Measurements from ENCODE around the gene CCL27. TPM values are rescaled to one million over a fixed set of nuclear protein-coding genes. Genes with fewer than 3 reads are reported as not detected.

The CCL27 gene
- total and polyA plus RNA-seq, 2 donors (not counting 1 experiment from before 2014, with no cell fraction given), result not detected

GRCh38 chr9:34664281-34665066 lies 2.0 kb upstream of the CCL27 start:
- Histone ChIP-seq H3K36me3 (ENCODE audit: control insufficient read depth, insufficient read depth, low read length) (peaks cover 3% of the 10 kb centered on the region), H3K4me2 (ENCODE audit: extremely low read depth, insufficient read depth, low read length) (peak overlapping the region; percentile 89), H3K4me3 (replicated peaks in 1 of 4; ENCODE audit: control extremely low read depth in 1 of 4, insufficient read depth in 1 of 4, low read depth in 3 of 4, low read length in 4 of 4) (peak overlapping the region; percentile 51 to 64 (median 64)), H3K79me2 (ENCODE audit: control insufficient read depth, insufficient read depth, low read length) (peaks cover 17% of the 10 kb centered on the region), H3K4me1 (ENCODE audit: control insufficient read depth, extremely low read depth, insufficient read depth, low read length) (peaks cover 9% of the 10 kb centered on the region), H3K9ac (ENCODE audit: insufficient read depth, low read length) (peak overlapping the region; percentile 33), H3K27me3 (ENCODE audit: control insufficient read depth, insufficient read depth, low read length) (no peaks in the 10 kb centered on the region), H3K27ac (ENCODE audit: insufficient read depth, low read length) (peak overlapping the region; percentile 38), H2AFZ (ENCODE audit: low read length) (peak overlapping the region; percentile 64), H3K9me3 (ENCODE audit: control insufficient read depth, insufficient read depth, low read depth, low read length) (no peaks in the 10 kb centered on the region), H4K20me1 (ENCODE audit: control insufficient read depth, extremely low read depth, insufficient read depth, low read length) (no peaks in the 10 kb centered on the region)
- peak; percentile 53 to 69 for DNase-seq (ENCODE audit: low read depth in 2 of 2)
- no peak for TF ChIP-seq EZH2 (IDR thresholded peaks at IDR 0.05; ENCODE audit: low read length, missing control alignments)
- peak; percentile 92 to 97 for TF ChIP-seq CTCF (conservative IDR thresholded peaks at IDR 0.05 in 1 of 2, IDR thresholded peaks at IDR 0.05 in 1 of 2; ENCODE audit: low read depth in 1 of 2, low read length in 2 of 2)

GRCh38 chr9:34663303-34663605 lies 797 bp upstream of the CCL27 start:
- Histone ChIP-seq H3K27ac (ENCODE audit: insufficient read depth, low read length) (no peak overlapping the region), H3K79me2 (ENCODE audit: control insufficient read depth, insufficient read depth, low read length) (peaks cover 17% of the 10 kb centered on the region), H4K20me1 (ENCODE audit: control insufficient read depth, extremely low read depth, insufficient read depth, low read length) (no peaks in the 10 kb centered on the region), H3K36me3 (ENCODE audit: control insufficient read depth, insufficient read depth, low read length) (peaks cover 3% of the 10 kb centered on the region), H3K4me1 (ENCODE audit: control insufficient read depth, extremely low read depth, insufficient read depth, low read length) (peaks cover 9% of the 10 kb centered on the region), H3K9me3 (ENCODE audit: control insufficient read depth, insufficient read depth, low read depth, low read length) (no peaks in the 10 kb centered on the region), H3K9ac (ENCODE audit: insufficient read depth, low read length) (no peak overlapping the region), H2AFZ (ENCODE audit: low read length) (no peak overlapping the region), H3K27me3 (ENCODE audit: control insufficient read depth, insufficient read depth, low read length) (no peaks in the 10 kb centered on the region), H3K4me2 (ENCODE audit: extremely low read depth, insufficient read depth, low read length) (no peak overlapping the region), H3K4me3 (replicated peaks in 1 of 4; ENCODE audit: control extremely low read depth in 1 of 4, insufficient read depth in 1 of 4, low read depth in 3 of 4, low read length in 4 of 4) (no peak overlapping the region)
- TF ChIP-seq CTCF (conservative IDR thresholded peaks at IDR 0.05 in 1 of 2, IDR thresholded peaks at IDR 0.05 in 1 of 2; ENCODE audit: low read depth in 1 of 2, low read length in 2 of 2), result no peak
- TF ChIP-seq EZH2 (IDR thresholded peaks at IDR 0.05; ENCODE audit: low read length, missing control alignments), result no peak
- no peak for DNase-seq (ENCODE audit: low read depth in 2 of 2)

- no peak for DNase-seq (ENCODE audit: low read depth in 2 of 2)
- no peak overlapping the region for H2AFZ ChIP-seq (ENCODE audit: low read length)
- no peaks in the 10 kb centered on the region for H3K79me2 ChIP-seq (ENCODE audit: control insufficient read depth, insufficient read depth, low read length)
- H3K4me3 ChIP-seq (replicated peaks in 1 of 4; ENCODE audit: control extremely low read depth in 1 of 4, insufficient read depth in 1 of 4, low read depth in 3 of 4, low read length in 4 of 4), result no peak overlapping the region
- no peak overlapping the region for H3K27ac ChIP-seq (ENCODE audit: insufficient read depth, low read length)
- no peak for TF ChIP-seq EZH2 (IDR thresholded peaks at IDR 0.05; ENCODE audit: low read length, missing control alignments)
- no peak for TF ChIP-seq CTCF (conservative IDR thresholded peaks at IDR 0.05 in 1 of 2, IDR thresholded peaks at IDR 0.05 in 1 of 2; ENCODE audit: low read depth in 1 of 2, low read length in 2 of 2)
- H3K9me3 ChIP-seq (ENCODE audit: control insufficient read depth, insufficient read depth, low read depth, low read length), result no peaks in the 10 kb centered on the region
- H3K36me3 ChIP-seq (ENCODE audit: control insufficient read depth, insufficient read depth, low read length), result no peaks in the 10 kb centered on the region
- no peaks in the 10 kb centered on the region for H3K27me3 ChIP-seq (ENCODE audit: control insufficient read depth, insufficient read depth, low read length)
- H3K9ac ChIP-seq (ENCODE audit: insufficient read depth, low read length), result no peak overlapping the region
- H4K20me1 ChIP-seq (ENCODE audit: control insufficient read depth, extremely low read depth, insufficient read depth, low read length), result no peaks in the 10 kb centered on the region
- H3K4me1 ChIP-seq (ENCODE audit: control insufficient read depth, extremely low read depth, insufficient read depth, low read length), result peaks cover 4% of the 10 kb centered on the region
- no peak overlapping the region for H3K4me2 ChIP-seq (ENCODE audit: extremely low read depth, insufficient read depth, low read length)
These were observed 2.7 kb downstream of the CCL27 start for GRCh38 chr9:34659592-34660253.

Data from fibroblast of lung (primary cell).